ENCODE measurements around the gene TEDC1.

TEDC1 gene

DNA sequence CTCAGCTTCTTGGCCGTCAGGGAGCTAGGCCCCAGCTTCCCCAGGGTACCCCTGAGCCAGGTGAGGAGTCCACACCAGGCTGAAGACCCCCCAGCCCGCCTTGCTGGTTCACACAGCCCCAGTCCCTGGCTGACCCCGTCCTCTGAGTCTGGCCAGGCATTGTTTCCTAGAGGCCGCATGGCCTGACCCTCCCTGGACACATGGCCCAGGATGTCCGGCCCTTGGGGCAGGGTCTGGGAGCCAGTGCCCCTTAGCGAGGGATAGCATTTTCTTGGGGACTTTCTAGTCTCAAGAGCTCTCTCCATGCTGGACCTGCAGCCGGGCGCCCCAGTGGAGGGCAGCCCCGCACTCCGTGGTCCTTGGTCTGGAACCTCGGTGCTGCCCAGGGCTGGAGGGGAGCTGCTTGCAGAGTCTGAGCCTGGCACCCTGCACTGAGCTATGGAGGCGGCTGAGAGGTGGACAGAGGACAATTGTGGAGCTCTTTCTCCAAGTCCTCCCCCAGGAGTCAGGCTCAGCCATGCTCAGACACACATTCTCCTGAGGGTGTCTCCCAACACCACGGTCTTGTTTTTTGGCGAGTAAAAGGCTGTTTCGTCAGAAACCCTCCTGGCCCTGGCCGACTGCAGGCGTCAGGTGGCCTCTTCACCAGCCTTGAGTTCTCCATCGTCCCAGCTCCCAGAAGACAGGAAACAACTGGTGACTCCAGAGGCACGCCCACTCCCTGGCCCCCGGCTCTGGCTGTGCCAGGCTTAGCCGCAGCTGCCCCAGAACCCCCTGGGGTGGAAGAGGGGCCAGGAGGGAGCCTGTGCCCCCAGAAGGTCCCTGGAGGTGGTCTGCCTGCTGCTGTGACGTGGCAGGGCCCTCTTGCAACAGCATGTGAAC lies 34.1 kb upstream of the TEDC1 start:
- no peak for DNase-seq (ENCODE audit: low read depth)

- DNase-seq (ENCODE audit: low read depth), result no peak
Measured at GRCh38 chr14:105458010-105458409, 33.0 kb upstream of the TEDC1 start.

GRCh38 chr14:105458571-105458970 lies 32.5 kb upstream of the TEDC1 start:
- no peak for DNase-seq (ENCODE audit: low read depth)

- DNase-seq (ENCODE audit: low read depth), result no peak
Measured at GRCh38 chr14:105460116-105460515, 30.9 kb upstream of the TEDC1 start.

- DNase-seq (ENCODE audit: low read depth), result no peak
Measured at GRCh38 chr14:105460616-105461015, 30.4 kb upstream of the TEDC1 start.

DNA sequence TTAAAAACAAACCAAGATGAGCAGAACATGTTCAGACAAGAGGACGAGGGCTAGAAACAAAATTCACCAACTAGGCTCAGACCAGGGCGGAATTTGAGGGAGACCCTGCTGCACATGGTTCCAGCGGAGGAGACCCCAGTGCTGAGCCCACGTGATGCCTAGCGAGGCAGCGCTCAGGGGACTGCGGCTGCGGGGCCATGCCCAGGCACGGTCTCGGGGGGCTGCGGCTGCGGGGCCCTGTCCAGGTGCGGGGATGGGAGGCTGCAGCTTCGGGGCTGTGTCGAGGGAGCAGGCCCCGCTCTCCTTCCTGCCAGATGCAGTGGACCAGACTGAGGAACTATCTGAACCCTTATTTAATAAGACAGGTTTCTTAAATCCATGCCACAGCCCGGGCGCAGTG lies 29.1 kb upstream of the TEDC1 start:
- no peak for DNase-seq (ENCODE audit: low read depth)

DNA sequence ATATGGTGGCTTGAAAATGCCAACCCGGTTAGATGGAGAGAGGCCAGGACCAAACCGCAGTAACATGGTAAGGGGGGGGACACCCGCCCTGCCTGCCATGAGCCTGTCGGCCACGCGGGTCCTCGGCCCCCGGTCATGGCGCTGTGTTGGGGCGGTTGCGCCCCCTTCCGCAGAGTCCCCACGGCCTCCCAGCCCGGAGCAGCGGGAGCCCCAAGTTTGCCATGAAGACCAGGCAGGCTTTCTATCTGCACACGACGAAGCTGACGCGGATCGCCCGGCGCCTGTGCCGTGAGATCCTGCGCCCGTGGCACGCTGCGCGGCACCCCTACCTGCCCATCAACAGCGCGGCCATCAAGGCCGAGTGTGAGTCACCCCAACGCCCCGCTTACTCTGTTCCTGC lies 26.5 kb upstream of the TEDC1 start:
- no peak for DNase-seq (ENCODE audit: low read depth)

- no peak for DNase-seq (ENCODE audit: low read depth)
Measured at GRCh38 chr14:105465209-105466031, 25.6 kb upstream of the TEDC1 start.

- no peak for DNase-seq (ENCODE audit: low read depth)
Measured at GRCh38 chr14:105466531-105467248, 24.4 kb upstream of the TEDC1 start.

- no peak for DNase-seq (ENCODE audit: low read depth)
Measured at GRCh38 chr14:105467249-105467941, 23.7 kb upstream of the TEDC1 start.

DNA sequence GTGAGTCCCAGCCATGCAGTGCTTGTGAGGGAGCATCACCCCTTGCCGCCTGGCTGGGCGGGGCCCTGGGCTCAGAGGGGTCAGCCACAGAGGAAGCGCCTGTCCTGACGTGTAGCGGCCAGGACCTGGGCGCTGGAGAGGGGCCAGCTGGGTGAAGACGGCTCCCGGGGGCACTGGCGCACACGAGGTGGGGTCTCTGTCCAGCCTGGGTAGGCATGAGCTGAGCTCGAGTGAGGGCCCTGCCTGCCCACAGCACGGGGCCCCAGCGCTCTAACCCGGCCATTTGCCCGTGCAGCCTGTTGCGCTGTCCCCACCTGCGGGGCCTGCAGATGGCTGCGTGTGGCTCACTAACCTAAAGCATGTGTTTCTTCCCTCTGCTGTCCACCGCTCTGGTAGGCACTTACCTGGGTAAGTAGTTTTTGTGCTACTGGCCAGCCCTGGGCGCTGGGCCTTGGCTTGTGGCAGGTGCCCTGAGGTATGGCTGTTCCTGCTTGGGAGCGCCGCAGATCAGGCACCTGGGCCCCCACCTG lies 23.0 kb upstream of the TEDC1 start:
- no peak for DNase-seq (ENCODE audit: low read depth)

DNA sequence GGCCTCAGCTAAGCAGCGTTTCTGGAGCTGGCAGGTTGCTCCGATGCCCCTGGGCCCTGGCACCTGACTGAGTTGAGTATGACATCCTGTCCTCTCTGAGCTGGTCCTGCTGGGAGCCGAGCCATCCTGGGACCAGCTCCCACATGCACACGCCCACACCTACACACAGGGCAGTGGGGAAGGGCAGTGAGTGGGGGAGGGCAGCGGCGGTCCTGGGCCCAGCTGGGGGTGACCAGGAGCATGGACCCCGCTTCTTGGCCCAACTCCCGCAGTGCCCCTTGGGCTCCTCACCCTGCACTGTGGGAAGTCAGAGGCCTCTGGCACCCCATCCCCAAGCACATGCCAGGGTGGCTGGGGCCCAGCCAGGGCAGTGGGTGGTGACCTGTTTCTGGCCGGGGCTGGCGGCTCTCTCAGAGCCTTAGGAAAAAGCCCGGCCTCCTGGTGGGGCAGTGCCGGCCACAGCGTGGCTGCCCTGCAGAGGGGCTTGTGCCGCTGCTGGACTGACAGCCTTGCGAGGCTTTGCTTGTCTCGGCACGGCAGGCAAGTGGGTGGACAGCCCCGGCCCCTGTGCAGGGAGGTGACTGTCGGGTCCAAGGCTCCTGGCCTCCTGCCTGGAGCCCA lies 22.3 kb upstream of the TEDC1 start:
- no peak for DNase-seq (ENCODE audit: low read depth)

- DNase-seq (ENCODE audit: low read depth), result no peak
Measured at GRCh38 chr14:105469456-105470349, 21.3 kb upstream of the TEDC1 start.

GRCh38 chr14:105470350-105471296 lies 20.4 kb upstream of the TEDC1 start:
- no peak for DNase-seq (ENCODE audit: low read depth)

DNA sequence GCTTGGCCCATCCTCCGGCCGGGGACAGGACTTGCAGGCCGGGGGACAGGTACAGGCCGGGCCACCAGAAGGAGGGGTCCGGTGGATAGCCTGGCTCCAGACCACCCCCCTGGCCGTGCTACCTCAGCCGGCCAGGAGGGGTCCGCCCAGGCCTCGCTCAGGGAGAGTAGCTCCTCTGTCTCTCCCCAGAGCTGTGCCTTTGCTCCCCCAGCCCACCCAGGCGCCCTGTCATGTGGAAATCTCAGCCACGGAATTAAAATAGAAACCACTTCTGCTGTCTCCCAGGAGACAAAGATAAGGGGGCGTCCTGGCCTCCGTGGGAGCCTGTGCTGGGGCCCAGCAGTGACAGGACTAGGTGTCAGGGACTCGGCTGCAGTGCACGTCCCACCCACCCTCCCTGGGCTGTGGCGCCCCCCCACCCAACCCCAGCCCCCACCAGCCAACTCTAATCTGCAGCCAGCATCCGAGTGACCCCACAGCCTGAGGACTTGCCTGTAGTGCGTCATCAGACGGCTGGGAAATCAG lies 19.7 kb upstream of the TEDC1 start:
- DNase-seq (ENCODE audit: low read depth), result no peak

GRCh38 chr14:105471823-105472485 lies 19.1 kb upstream of the TEDC1 start:
- no peak for DNase-seq (ENCODE audit: low read depth)

- no peak for DNase-seq (ENCODE audit: low read depth)
Measured at GRCh38 chr14:105472486-105472991, 18.5 kb upstream of the TEDC1 start.
